SU-DHL-6 (cell line): Measurements from ENCODE around the gene RBM4.

Experiments used
- H2AFZ ChIP-seq: fragments of 200-600 bp; sonication (generic); 2 replicates; pipeline ENCODE4 v1.6.1; 2014; ENCODE audit warnings: low read depth, mild to moderate bottlenecking, moderate library complexity, mixed read lengths, antibody characterized with exemption, low read length; ENCODE audit not compliant: severe bottlenecking
- H3F3A ChIP-seq: fragments of 200-600 bp; shearing (Covaris generic); 2 replicates; pipeline ENCODE4 v1.6.0; 2016; ENCODE audit warnings: antibody characterized with exemption, mild to moderate bottlenecking; ENCODE audit not compliant: insufficient read depth
- H3K27ac ChIP-seq: fragments of 200-600 bp; sonication (generic); 2 replicates; pipeline ENCODE4 v1.5.1; 2016; ENCODE audit warnings: low read depth, mild to moderate bottlenecking, low read length, moderate library complexity, mixed read lengths
- H3K27me3 ChIP-seq: fragments of 200-600 bp; sonication (generic), shearing (Covaris generic); 2 replicates; pipeline ENCODE4 v1.6.0; 2014; ENCODE audit warnings: mild to moderate bottlenecking, low read length
- H3K36me3 ChIP-seq: fragments of 200-600 bp; sonication (generic); 2 replicates; pipeline ENCODE4 v1.6.1; 2014; ENCODE audit warnings: mild to moderate bottlenecking, low read length, mixed read lengths
- H3K4me2 ChIP-seq: fragments of 300-600, 200-600 bp; shearing (Covaris generic), sonication (generic); 2 replicates; pipeline ENCODE4 v1.6.0; 2014; ENCODE audit warnings: low read length, low read depth, mild to moderate bottlenecking; ENCODE audit not compliant: poor library complexity, severe bottlenecking
- H3K4me3 ChIP-seq: fragments of 200-600 bp; sonication (generic); 2 replicates; pipeline ENCODE4 v1.5.1; 2014; ENCODE audit warnings: antibody characterized with exemption, low read length, mild to moderate bottlenecking, mixed read lengths; ENCODE audit not compliant: insufficient read depth, poor library complexity, severe bottlenecking
- H3K79me2 ChIP-seq: fragments of 200-600 bp; sonication (generic); 2 replicates; pipeline ENCODE4 v1.6.1; 2014; ENCODE audit warnings: mild to moderate bottlenecking, low read length, moderate library complexity; ENCODE audit not compliant: insufficient read depth
- H3K9ac ChIP-seq: fragments of 200-600 bp; sonication (generic); 2 replicates; pipeline ENCODE4 v1.7.0; 2014; ENCODE audit warnings: mild to moderate bottlenecking, low read length
- H3K9me2 ChIP-seq: fragments of 200-600 bp; sonication (generic); replicated peaks from 2 replicates; pipeline ENCODE4 v1.6.1; 2014; ENCODE audit warnings: low read length; ENCODE audit not compliant: insufficient read depth
- H3K9me3 ChIP-seq: fragments of 200-600 bp; sonication (generic); 2 replicates; pipeline ENCODE4 v1.6.1; 2014; ENCODE audit warnings: low read length, mixed read lengths; ENCODE audit not compliant: insufficient read depth
- H4K20me1 ChIP-seq: fragments of 200-600 bp; sonication (generic); 2 replicates; pipeline ENCODE4 v1.6.1; 2014; ENCODE audit warnings: low read depth, mild to moderate bottlenecking, antibody characterized with exemption, low read length, moderate library complexity, mixed read lengths
- CTCF ChIP-seq: fragments of 200-600 bp; sonication (generic); IDR thresholded peaks from one replicate; pipeline ENCODE4 v1.5.1; 2017; ENCODE audit warnings: antibody characterized with exemption, mild to moderate bottlenecking, low read length, moderate library complexity; ENCODE audit not compliant: insufficient read depth, poor library complexity, severe bottlenecking
- EZH2phosphoT487 ChIP-seq: fragments of 200-600 bp; sonication (generic), shearing (Covaris generic); conservative IDR thresholded peaks from 2 replicates; pipeline ENCODE4 v1.6.1; 2018; ENCODE audit warnings: mild to moderate bottlenecking, antibody characterized with exemption, low read length, moderate library complexity, mixed read lengths

RBM4 gene

GRCh38 chr11:66643745-66644437, 5.4 kb downstream of the RBM4 start:
- Histone ChIP-seq H3K4me3 (no peak overlapping the region), H3K9me3 (no peaks in the 10 kb centered on the region), H2AFZ (no peak overlapping the region), H3K9me2 (no peaks in the 10 kb centered on the region), H3K27me3 (no peaks in the 10 kb centered on the region), H3F3A (peaks cover 16% of the 10 kb centered on the region; the same call in 1 of the 2 replicates), H3K36me3 (peaks cover 76% of the 10 kb centered on the region), H3K9ac (no peak overlapping the region), H3K79me2 (peaks cover 92% of the 10 kb centered on the region), H3K4me2 (no peak overlapping the region), H3K27ac (no peak overlapping the region), H4K20me1 (peaks cover 69% of the 10 kb centered on the region)
- no peak for TF ChIP-seq CTCF
- no peak for TF ChIP-seq EZH2phosphoT487

GRCh38 chr11:66646828-66647227, 8.3 kb downstream of the RBM4 start:
- Histone ChIP-seq H3K4me2 (no peak overlapping the region), H3K4me3 (no peak overlapping the region), H3K9ac (no peak overlapping the region), H4K20me1 (peaks cover 52% of the 10 kb centered on the region), H3K27ac (no peak overlapping the region), H3K27me3 (no peaks in the 10 kb centered on the region), H3F3A (peaks cover 16% of the 10 kb centered on the region; the same call in 1 of the 2 replicates), H3K9me3 (no peaks in the 10 kb centered on the region), H3K79me2 (peaks cover 79% of the 10 kb centered on the region), H3K36me3 (peaks cover 62% of the 10 kb centered on the region), H3K9me2 (no peaks in the 10 kb centered on the region), H2AFZ (no peak overlapping the region)
- no peak for TF ChIP-seq EZH2phosphoT487
- TF ChIP-seq CTCF: no peak

DNA sequence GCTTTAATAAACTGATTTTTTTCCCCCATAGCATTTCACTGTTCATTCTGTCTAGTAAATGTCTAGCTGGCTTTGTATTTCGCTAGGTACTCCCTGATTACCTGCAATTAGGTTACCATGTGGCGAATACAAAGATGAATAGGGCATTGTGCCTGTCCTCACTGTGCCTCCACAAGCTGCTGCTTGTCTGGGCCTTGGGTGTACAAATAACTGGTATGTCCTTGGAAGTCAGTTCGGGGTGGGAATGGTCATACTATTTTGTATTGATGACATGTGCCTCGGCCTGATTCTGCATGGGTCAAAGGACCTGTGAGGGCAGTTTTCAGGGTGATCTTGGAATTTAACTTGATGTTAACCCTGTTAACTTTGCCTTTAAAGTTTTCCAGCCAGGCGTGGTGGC, 11.4 kb downstream of the RBM4 start:
- no peaks in the 10 kb centered on the region for H3K27me3 ChIP-seq
- H3K9me2 ChIP-seq: no peaks in the 10 kb centered on the region
- no peak for TF ChIP-seq CTCF
- TF ChIP-seq EZH2phosphoT487: no peak
- H3K9ac ChIP-seq: no peak overlapping the region
- H3K27ac ChIP-seq: no peak overlapping the region
- no peak overlapping the region for H3K4me2 ChIP-seq
- no peaks in the 10 kb centered on the region for H3K9me3 ChIP-seq
- peaks cover 33% of the 10 kb centered on the region for H3K36me3 ChIP-seq
- H3F3A ChIP-seq: peaks cover 16% of the 10 kb centered on the region
- H4K20me1 ChIP-seq: peaks cover 23% of the 10 kb centered on the region
- peaks cover 52% of the 10 kb centered on the region for H3K79me2 ChIP-seq
- H2AFZ ChIP-seq: no peak overlapping the region
- H3K4me3 ChIP-seq: no peak overlapping the region
